ENCODE data around the gene NUDT6.
A peak's percentile ranks its signal among the peaks of the same experiment; 100 is the strongest.

NUDT6 gene

GRCh38 chr4:122898370-122899150, 23.8 kb downstream of the NUDT6 start:
- no peak overlapping the region for H3K4me3 ChIP-seq (ENCODE audit: low read depth, low read length)
- no peak overlapping the region for H3K27ac ChIP-seq
- DNase-seq: no peak
- H3K36me3 ChIP-seq: no peaks in the 10 kb centered on the region; the same call in 1 of the 2 replicates
- no peak for TF ChIP-seq CTCF (IDR thresholded peaks at IDR 0.05; ENCODE audit: low read depth, low read length)
- no peaks in the 10 kb centered on the region for H3K27me3 ChIP-seq (ENCODE audit: insufficient read depth, low read depth, severe bottlenecking)
- no peaks in the 10 kb centered on the region for H3K9me3 ChIP-seq (ENCODE audit: severe bottlenecking)

GRCh38 chr4:122896270-122896669, 26.1 kb downstream of the NUDT6 start:
- Histone ChIP-seq H3K36me3 (peaks cover 3% of the 10 kb centered on the region), H3K4me3 (ENCODE audit: low read depth, low read length) (no peak overlapping the region), H3K27ac (no peak overlapping the region), H3K9me3 (ENCODE audit: severe bottlenecking) (no peaks in the 10 kb centered on the region), H3K27me3 (ENCODE audit: insufficient read depth, low read depth, severe bottlenecking) (no peaks in the 10 kb centered on the region)
- DNase-seq: no peak
- TF ChIP-seq CTCF (IDR thresholded peaks at IDR 0.05; ENCODE audit: low read depth, low read length): no peak

GRCh38 chr4:122895336-122895995, 26.9 kb downstream of the NUDT6 start:
- Histone ChIP-seq H3K27me3 (ENCODE audit: insufficient read depth, low read depth, severe bottlenecking) (no peaks in the 10 kb centered on the region), H3K36me3 (peaks cover 3% of the 10 kb centered on the region), H3K4me3 (ENCODE audit: low read depth, low read length) (no peak overlapping the region), H3K27ac (no peak overlapping the region), H3K9me3 (ENCODE audit: severe bottlenecking) (no peaks in the 10 kb centered on the region)
- no peak for TF ChIP-seq CTCF (IDR thresholded peaks at IDR 0.05; ENCODE audit: low read depth, low read length)
- DNase-seq: no peak

- Histone ChIP-seq H3K27ac (no peak overlapping the region), H3K27me3 (ENCODE audit: insufficient read depth, low read depth, severe bottlenecking) (no peaks in the 10 kb centered on the region), H3K36me3 (peaks cover 3% of the 10 kb centered on the region), H3K9me3 (ENCODE audit: severe bottlenecking) (no peaks in the 10 kb centered on the region), H3K4me3 (ENCODE audit: low read depth, low read length) (no peak overlapping the region)
- no peak for DNase-seq
- 0 out of 2 replicates have a peak, but pooled peaks have one; percentile 20 for TF ChIP-seq CTCF (IDR thresholded peaks at IDR 0.05; ENCODE audit: low read depth, low read length)
Observed at GRCh38 chr4:122894827-122895226, 27.6 kb downstream of the NUDT6 start.

GRCh38 chr4:122890147-122890795, 32.1 kb downstream of the NUDT6 start:
- Histone ChIP-seq H3K36me3 (peaks cover 3% of the 10 kb centered on the region), H3K9me3 (ENCODE audit: severe bottlenecking) (no peaks in the 10 kb centered on the region), H3K27me3 (ENCODE audit: insufficient read depth, low read depth, severe bottlenecking) (no peaks in the 10 kb centered on the region), H3K4me3 (ENCODE audit: low read depth, low read length) (no peak overlapping the region), H3K27ac (no peak overlapping the region)
- TF ChIP-seq CTCF (IDR thresholded peaks at IDR 0.05; ENCODE audit: low read depth, low read length): no peak
- no peak for DNase-seq
